AG10803 (cell line): ENCODE measurements around the gene RUNDC1.
A peak's percentile ranks its signal among the peaks of the same experiment; 100 is the strongest.

ENCODE experiments used
- DNase-seq: peaks from one replicate; pipeline ENCODE4 v3.0.0; 2010; ENCODE audit warnings: low read depth
- H3K4me3 ChIP-seq: 2 replicates; pipeline ENCODE4 v1.5.1; 2011; ENCODE audit warnings: mild to moderate bottlenecking, low read length, control low read depth
- TF ChIP-seq, protein P1 (sequence below): conservative IDR thresholded peaks from 2 replicates; pipeline ENCODE4 v1.5.1; 2011; ENCODE audit warnings: mild to moderate bottlenecking, low read length, control low read depth, inconsistent platforms

RUNDC1 gene

DNA sequence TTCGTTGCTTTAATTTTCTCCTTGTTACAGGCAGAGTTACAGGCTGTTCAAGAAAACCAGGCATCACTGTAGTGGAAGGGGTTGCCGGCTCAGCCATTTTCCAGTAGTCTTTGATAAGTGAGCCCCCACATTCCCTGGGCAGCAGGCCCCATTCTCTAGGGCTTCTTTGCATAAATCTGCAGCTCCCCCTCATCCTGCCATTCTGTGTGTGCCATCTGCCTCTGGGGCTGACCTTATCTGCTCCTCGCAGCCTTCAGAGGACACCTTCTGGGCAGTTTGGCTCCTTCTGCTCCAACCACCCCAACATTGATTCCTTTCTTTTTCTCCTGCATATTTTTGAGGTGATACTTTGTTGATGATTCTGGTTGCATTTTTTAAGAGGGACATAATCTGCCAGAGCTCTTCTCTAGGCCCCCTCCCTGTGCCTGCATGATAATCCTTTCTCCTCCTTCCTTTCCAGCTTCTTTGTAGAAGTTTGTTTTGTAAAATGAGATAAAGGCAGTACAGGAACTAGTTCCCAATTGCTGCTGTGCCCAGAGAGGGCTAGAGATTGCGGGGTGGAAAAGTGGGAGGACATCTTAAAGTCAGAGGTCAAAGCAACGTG is 61.8 kb downstream of the RUNDC1 start:
- TF ChIP-seq, protein P1, sequence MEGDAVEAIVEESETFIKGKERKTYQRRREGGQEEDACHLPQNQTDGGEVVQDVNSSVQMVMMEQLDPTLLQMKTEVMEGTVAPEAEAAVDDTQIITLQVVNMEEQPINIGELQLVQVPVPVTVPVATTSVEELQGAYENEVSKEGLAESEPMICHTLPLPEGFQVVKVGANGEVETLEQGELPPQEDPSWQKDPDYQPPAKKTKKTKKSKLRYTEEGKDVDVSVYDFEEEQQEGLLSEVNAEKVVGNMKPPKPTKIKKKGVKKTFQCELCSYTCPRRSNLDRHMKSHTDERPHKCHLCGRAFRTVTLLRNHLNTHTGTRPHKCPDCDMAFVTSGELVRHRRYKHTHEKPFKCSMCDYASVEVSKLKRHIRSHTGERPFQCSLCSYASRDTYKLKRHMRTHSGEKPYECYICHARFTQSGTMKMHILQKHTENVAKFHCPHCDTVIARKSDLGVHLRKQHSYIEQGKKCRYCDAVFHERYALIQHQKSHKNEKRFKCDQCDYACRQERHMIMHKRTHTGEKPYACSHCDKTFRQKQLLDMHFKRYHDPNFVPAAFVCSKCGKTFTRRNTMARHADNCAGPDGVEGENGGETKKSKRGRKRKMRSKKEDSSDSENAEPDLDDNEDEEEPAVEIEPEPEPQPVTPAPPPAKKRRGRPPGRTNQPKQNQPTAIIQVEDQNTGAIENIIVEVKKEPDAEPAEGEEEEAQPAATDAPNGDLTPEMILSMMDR, result no peak
- DNase-seq, result peak; percentile 8
- H3K4me3 ChIP-seq, result no peak overlapping the region
